NCI-H1930 (cell line): ENCODE results near the gene FAAH2.
"Not testable (repeated sequence)": the region's sequence is repeated elsewhere in the genome, so short reads cannot be mapped to it uniquely, and the experiment has no call there.

ENCODE experiments used
- DNase-seq, 2 experiments: peaks; one replicate each; lab custom pipeline; 2025; lab: John Stamatoyannopoulos, UW

Gene FAAH2

DNA sequence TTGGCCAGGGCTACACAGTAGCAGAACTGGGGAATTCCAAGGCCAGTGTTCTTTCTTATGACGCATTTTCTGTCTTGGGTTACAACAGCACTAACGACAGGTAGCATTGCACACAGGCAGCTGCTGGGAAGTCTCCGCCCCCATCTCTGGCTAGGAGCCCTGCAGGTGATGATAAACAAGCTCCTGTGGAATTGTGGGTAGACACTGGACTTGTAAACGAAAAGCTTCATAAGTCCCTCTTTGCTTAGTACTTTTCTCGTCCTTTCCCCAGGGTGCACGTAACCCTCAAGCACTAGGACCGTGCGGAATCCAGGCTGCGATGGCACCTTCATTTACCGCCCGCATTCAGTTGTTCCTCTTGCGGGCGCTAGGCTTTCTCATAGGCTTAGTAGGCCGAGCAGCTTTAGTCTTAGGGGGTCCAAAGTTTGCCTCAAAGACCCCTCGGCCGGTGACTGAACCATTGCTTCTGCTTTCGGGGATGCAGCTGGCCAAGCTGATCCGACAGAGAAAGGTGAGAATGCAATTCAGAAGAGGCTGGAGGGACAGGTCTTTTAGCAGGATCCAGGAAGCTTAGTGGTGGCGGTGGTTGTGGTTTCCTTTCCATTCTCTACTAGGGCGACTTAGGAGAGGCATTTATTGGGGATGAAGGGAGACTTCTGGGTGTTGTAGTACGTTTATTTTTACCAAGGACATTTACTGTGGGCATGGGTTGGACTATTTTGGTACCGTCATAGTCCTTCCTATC, at the start of gene FAAH2:
TSS of gene FAAH2 (plus strand) at position 200 of the 745 bp plus-strand sequence. CDS start at position 320, 120 bp downstream.
- peak; percentile 0 to 11 for DNase-seq

- no peak for DNase-seq
Observed at GRCh38 chrX:57241967-57242366, 44.5 kb upstream of the FAAH2 start.

GRCh38 chrX:57251965-57252364, 34.5 kb upstream of the FAAH2 start:
- DNase-seq = no peak

DNA sequence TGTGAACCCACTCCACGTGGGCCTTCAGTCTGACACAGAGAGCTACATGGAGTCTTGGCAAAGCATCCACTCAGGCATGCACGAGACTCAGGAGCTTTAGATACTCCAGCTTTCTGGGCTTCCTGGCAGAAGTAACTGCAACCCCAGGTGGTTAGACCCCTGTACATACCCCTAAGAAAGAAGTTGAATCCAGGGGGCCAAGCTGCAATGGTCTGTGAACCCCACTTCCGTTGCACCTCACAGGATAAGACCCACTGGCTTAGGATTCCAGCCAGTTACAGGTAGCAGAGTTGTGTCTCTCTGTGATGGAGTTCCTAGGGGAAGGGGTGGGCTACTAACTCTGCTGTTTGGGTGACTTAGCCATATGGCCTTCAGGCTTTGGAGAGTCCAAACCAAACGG, 21.4 kb upstream of the FAAH2 start:
- DNase-seq = no peak

GRCh38 chrX:57266275-57266674, 20.2 kb upstream of the FAAH2 start:
- no peak for DNase-seq

DNA sequence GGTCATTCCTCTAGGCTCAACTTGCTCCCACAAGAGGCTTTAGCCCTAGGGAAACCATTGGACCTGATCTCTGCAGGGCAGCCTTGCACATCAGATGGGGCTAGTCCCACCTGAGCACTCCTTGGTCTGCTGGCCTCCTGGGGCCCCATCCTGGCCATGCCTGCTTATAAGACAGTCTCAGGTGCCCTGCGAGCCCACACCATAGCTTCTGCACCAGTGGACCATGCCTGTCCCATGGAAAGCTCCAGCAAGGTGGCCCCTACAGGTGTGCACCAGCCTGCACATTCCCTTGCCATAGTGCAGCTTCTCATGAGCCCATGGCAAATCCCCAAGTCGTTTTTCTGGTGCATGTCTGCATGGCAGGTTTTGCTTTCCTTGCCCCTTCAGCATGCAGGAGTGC, 19.6 kb upstream of the FAAH2 start:
- DNase-seq = no peak

DNA sequence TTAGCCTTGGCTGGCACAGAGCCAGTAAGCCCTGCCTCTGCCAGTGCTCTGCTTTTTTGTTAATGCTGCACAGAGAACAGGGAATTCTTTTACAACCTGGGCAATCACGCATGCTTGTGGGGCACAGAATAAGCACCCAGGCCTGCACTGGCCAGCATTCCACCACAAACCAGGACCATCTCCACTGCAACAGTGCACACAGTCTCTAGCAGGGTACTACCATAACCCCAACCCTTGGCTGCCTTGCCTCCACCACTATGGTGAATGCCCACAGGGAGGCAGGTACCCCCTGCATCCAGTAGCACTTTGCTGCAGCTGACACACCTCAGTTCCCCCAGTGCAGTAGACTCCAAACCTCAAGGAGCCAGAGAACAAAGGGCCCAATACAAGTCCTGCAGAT, 19.2 kb upstream of the FAAH2 start:
- no peak for DNase-seq

GRCh38 chrX:57270980-57271379, 15.5 kb upstream of the FAAH2 start:
- no peak for DNase-seq

DNA sequence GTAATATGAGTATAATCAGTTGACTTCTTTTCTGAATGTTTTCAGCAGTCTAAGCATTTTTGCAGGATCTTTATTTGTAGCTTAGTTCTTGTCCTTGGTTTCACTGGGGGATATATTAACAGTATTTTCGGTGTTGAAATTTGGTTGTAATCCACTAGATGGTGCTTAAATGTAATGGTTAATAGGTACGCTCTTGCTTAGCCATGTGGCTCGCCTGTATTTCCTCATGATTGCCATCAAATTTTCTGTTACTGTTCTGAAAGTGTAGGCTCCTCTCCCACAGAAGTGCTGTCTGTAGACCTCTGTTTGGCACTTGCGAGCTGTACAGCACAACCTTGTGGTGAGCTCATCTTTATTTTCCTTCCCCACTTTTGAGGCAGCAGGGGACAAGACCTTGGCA, 3.9 kb upstream of the FAAH2 start:
- DNase-seq = no peak

GRCh38 chrX:57285001-57285400, 1.5 kb upstream of the FAAH2 start:
- DNase-seq = no peak

DNA sequence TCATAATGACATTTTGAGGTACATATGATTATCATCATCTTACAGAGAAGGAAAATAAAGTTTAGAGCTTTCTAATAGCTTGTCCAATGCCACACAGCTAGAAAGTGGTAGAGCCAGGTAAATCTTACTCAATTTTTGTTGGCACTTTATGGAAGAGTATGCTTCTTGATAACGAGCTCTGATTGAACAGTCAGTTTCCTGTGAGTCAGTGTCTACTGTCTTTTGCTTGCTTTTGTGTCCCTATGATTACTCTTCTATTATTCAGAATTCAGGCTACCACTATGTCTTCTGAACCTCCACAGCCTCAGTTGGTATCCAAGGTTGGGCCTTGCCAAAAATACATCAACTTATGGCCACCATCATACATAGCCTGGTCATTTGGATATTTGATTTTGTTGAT, 2.6 kb downstream of the FAAH2 start:
- no peak for DNase-seq

GRCh38 chrX:57294961-57295360, 8.5 kb downstream of the FAAH2 start:
- DNase-seq = no peak

DNA sequence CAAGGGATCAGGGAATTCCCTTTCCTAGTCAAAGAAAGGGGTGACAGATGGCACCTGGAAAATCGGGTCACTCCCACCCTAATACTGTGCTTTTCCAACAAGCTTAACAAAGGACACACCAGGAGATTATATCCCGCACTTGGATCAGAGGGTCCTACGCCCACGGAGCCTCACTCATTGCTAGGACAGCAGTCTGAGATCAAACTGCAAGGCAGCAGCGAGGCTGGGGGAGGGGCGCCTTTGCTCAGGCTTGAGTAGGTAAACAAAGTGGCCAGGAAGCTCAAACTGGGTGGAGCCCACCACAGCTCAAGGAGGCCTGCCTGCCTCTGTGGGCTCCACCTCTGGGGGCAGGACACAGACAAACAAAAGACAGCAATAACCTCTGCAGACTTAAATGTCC, 9.2 kb downstream of the FAAH2 start:
- not testable (repeated sequence) for DNase-seq

GRCh38 chrX:57313583-57314215, 27.2 kb downstream of the FAAH2 start:
- no peak for DNase-seq

GRCh38 chrX:57329008-57329407, 42.5 kb downstream of the FAAH2 start:
- DNase-seq = no peak

- DNase-seq = not testable (repeated sequence)
Observed at GRCh38 chrX:57335790-57336189, 49.3 kb downstream of the FAAH2 start.

DNA sequence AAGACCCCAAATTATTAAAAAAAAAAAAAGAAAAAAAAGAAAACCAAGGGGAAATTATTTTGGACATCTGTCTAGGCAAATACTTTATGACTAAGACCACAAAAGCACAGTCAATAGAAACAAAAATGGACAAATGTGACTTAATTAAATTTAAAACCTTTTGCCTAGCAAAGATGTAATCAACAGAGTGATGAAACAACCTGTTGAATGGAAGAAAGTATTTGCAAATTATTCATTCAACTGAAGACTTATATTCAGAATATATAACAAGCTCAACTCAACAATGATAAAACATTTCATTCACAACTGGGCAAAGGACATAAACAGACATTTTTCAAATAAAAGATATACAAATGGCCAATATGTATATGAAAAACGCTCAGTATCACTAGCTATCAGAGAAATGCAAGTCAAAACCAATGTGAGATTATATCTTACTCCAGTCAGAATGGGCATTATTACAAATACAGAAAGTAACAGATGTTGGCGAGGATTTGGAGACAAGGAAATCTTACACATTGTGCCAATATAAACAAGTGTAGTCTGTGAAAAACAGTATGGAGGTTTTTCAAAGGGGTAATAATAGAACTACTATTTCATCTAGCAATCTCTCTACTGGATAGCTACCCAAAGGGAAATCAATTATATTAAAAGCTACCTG, 67.1 kb downstream of the FAAH2 start:
- DNase-seq = no peak

GRCh38 chrX:57364145-57364544, 77.6 kb downstream of the FAAH2 start:
- DNase-seq = no peak

DNA sequence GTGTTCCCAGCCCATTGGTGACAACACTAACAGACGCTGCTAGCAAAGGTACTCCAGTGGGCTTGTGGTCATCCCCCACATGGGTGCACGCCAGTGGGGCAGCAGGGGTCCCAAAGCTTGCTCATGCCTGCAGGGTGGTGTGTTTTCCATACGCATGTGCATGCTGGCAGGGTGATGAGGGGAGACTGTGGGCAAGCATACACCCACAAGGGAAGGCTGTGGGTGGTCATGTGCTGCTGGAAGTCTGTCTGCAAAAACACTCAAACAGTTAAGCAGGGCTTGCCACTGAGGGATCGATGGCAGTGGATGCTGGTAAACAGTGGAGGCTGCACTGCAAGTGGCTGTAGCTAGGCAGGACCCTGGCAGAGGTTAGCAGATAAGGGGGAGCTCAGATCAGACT, 79.9 kb downstream of the FAAH2 start:
- DNase-seq = no peak

GRCh38 chrX:57367649-57368048, 81.1 kb downstream of the FAAH2 start:
- DNase-seq = no peak

DNA sequence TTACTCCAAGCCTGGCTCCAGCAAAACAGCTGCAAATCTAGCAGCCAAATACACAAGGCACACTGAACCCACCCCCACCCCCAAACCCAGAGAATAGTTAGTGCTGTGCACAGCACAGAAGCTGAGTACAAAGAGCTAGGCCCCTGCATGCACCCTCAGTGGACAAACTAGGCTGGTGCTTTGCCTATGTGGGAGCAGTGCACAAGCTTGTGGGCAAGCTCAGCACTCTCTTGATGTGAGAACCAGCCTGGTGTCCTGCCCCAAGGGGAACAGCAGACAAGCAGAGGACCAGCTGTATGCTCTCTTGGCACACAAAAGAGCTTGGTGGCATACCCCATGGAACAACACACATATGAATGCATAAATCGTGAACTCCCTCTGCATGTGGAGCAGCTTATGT, 81.7 kb downstream of the FAAH2 start:
- no peak for DNase-seq

DNA sequence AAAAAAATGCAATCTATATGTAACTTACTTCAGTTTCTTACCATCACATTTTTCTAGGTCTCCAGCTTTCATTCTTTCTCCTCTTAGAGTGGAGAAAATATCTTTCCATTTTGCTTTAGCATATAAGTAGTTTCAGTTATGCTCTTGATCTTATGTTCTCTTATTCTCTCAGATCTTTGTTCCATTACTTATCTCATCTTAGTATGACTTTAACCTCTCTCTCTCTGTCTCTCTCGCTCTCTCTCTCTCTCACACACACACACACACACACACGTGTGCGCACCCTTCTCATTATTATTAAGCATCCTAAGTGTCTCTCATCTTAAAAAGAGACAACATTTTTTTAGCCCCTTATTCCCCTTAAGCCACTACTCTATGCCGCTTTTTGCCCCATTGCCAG, 92.8 kb downstream of the FAAH2 start:
- DNase-seq = no peak
